Neuronal stem cell (in vitro differentiated cells): ENCODE measurements around the gene GMEB1.
A peak's percentile ranks its signal among the peaks of the same experiment; 100 is the strongest.
"Not testable (repeated sequence)": the region's sequence is repeated elsewhere in the genome, so short reads cannot be mapped to it uniquely, and the experiment has no call there.

ENCODE experiments used
- DNase-seq: peaks from one replicate; pipeline ENCODE4 v3.0.0-alpha.2; 2013; ENCODE audit warnings: low spot score
- H2AFZ ChIP-seq: one replicate; pipeline ENCODE4 v1.6.1; 2013; ENCODE audit warnings: mild to moderate bottlenecking, low read length, inconsistent platforms
- H2AK5ac ChIP-seq: 2 replicates; pipeline ENCODE4 v1.6.1; 2013; ENCODE audit warnings: low read depth, mild to moderate bottlenecking, inconsistent platforms, low read length, moderate library complexity, mixed read lengths
- H2BK120ac ChIP-seq: 2 replicates; pipeline ENCODE4 v1.6.1; 2013; ENCODE audit warnings: low read depth, mild to moderate bottlenecking, inconsistent platforms, low read length, moderate library complexity, mixed read lengths
- H2BK12ac ChIP-seq: one replicate; pipeline ENCODE4 v1.6.1; 2013; ENCODE audit warnings: low read length, inconsistent platforms
- H2BK15ac ChIP-seq: 2 replicates; pipeline ENCODE4 v1.6.1; 2013; ENCODE audit warnings: mild to moderate bottlenecking, low read length, inconsistent platforms, mixed read lengths
- H2BK5ac ChIP-seq: one replicate; pipeline ENCODE4 v1.6.1; 2013; ENCODE audit warnings: inconsistent platforms, mild to moderate bottlenecking, low read length, moderate library complexity
- H3K14ac ChIP-seq: one replicate; pipeline ENCODE4 v1.6.1; 2013; ENCODE audit warnings: low read length, inconsistent platforms
- H3K18ac ChIP-seq: 2 replicates; pipeline ENCODE4 v1.6.1; 2013; ENCODE audit warnings: low read length, inconsistent platforms
- H3K23ac ChIP-seq: 2 replicates; pipeline ENCODE4 v1.6.1; 2013; ENCODE audit warnings: low read depth, mild to moderate bottlenecking, mixed read lengths, low read length, inconsistent platforms; ENCODE audit not compliant: poor library complexity
- H3K27ac ChIP-seq: replicated peaks from 3 replicates; pipeline ENCODE4 v1.5.1; 2013; ENCODE audit warnings: low read length, inconsistent platforms
- H3K27me3 ChIP-seq, 3 experiments: 2 replicates each; pipeline ENCODE4 v1.6.1; 2013; ENCODE audit warnings: low read length in 3 of 3, mild to moderate bottlenecking in 2 of 3, inconsistent platforms in 1 of 3, low read depth in 1 of 3, mixed read lengths in 1 of 3, moderate library complexity in 1 of 3; ENCODE audit not compliant: control insufficient read depth in 3 of 3, insufficient read depth in 3 of 3
- H3K36me3 ChIP-seq, 2 donors: replicated peaks in 1 of 2; 2 replicates each; pipeline ENCODE4 v1.6.1; 2013; ENCODE audit warnings: low read length in 2 of 2; ENCODE audit not compliant: control insufficient read depth in 2 of 2, insufficient read depth in 2 of 2
- H3K4ac ChIP-seq: 2 replicates; pipeline ENCODE4 v1.6.1; 2013; ENCODE audit warnings: inconsistent platforms, mild to moderate bottlenecking, low read length, moderate library complexity
- H3K4me1 ChIP-seq, 2 donors: 1 replicate in 1 of 2; 2 replicates in 1 of 2; pipeline ENCODE4 v1.6.1; 2013; ENCODE audit warnings: low read length in 2 of 2, low read depth in 1 of 2; ENCODE audit not compliant: control insufficient read depth in 2 of 2, insufficient read depth in 1 of 2
- H3K4me2 ChIP-seq: one replicate; pipeline ENCODE4 v1.6.1; 2013; ENCODE audit warnings: mild to moderate bottlenecking, low read length, inconsistent platforms; ENCODE audit not compliant: insufficient read depth, poor library complexity, severe bottlenecking
- H3K4me3 ChIP-seq, 2 donors: 2 replicates each; pipeline ENCODE4 v1.5.1; 2013; ENCODE audit warnings: low read length in 2 of 2, mild to moderate bottlenecking in 2 of 2, inconsistent platforms in 1 of 2, moderate library complexity in 1 of 2
- H3K79me1 ChIP-seq: one replicate; pipeline ENCODE4 v1.6.1; 2013; ENCODE audit warnings: low read depth, mild to moderate bottlenecking, inconsistent platforms, low read length, moderate library complexity
- H3K9ac ChIP-seq: one replicate; pipeline ENCODE4 v1.6.1; 2013; ENCODE audit warnings: mild to moderate bottlenecking, low read depth, low read length, inconsistent platforms; ENCODE audit not compliant: poor library complexity
- H3K9me3 ChIP-seq, 2 donors: replicated peaks in 1 of 2; 2 replicates each; pipeline versions ENCODE3 to v1.6.1; 2013; ENCODE audit warnings: low read length in 2 of 2, mild to moderate bottlenecking in 2 of 2, inconsistent platforms in 1 of 2, low read depth in 1 of 2, mixed read lengths in 1 of 2, moderate library complexity in 1 of 2; ENCODE audit not compliant: control insufficient read depth in 2 of 2, insufficient read depth in 1 of 2
- H4K8ac ChIP-seq: one replicate; pipeline ENCODE4 v1.6.1; 2013; ENCODE audit warnings: low read depth, mild to moderate bottlenecking, inconsistent platforms, low read length, moderate library complexity
- H4K91ac ChIP-seq: one replicate; pipeline ENCODE4 v1.6.1; 2013; ENCODE audit warnings: low read length, low read depth, mild to moderate bottlenecking, inconsistent platforms; ENCODE audit not compliant: poor library complexity
- WGBS, 2 donors: extraction: QIAGEN DNeasy Blood & Tissue Kit; methylation state at CpG; one replicate each; pipeline ENCODE4 v1.1.7; 2013; ENCODE audit warnings: missing lambda C conversion rate in 2 of 2, mixed read lengths in 1 of 2; ENCODE audit not compliant: insufficient read length in 2 of 2, insufficient replicate concordance in 1 of 2; ENCODE audit errors: extremely low coverage in 2 of 2; 5-methylcytosine and 5-hydroxymethylcytosine counted together

Gene GMEB1

GRCh38 chr1:28653870-28654269, 14.7 kb upstream of the GMEB1 start:
- H2BK12ac ChIP-seq, H3K4me1 ChIP-seq, H3K18ac ChIP-seq, H3K14ac ChIP-seq, H3K4me3 ChIP-seq, H3K9ac ChIP-seq, H3K4me2 ChIP-seq, H2BK120ac ChIP-seq, H2AK5ac ChIP-seq, H3K27me3 ChIP-seq, H2BK5ac ChIP-seq, H2AFZ ChIP-seq, H3K9me3 ChIP-seq, H3K23ac ChIP-seq, H3K79me1 ChIP-seq, H3K36me3 ChIP-seq, DNase-seq, H3K4ac ChIP-seq, H4K91ac ChIP-seq, H2BK15ac ChIP-seq, H3K27ac ChIP-seq, H4K8ac ChIP-seq: not testable (repeated sequence)
- no CpG with 5 or more reads among the region's 3 CpGs for WGBS, 2 donors

GRCh38 chr1:28655448-28656311, 12.9 kb upstream of the GMEB1 start:
- no CpG with 5 or more reads among the region's 10 CpGs for WGBS, 2 donors
- not testable (repeated sequence) for H3K79me1 ChIP-seq

GRCh38 chr1:28656335-28656734, 12.2 kb upstream of the GMEB1 start:
- Histone ChIP-seq H2BK5ac (no peak overlapping the region), H3K14ac (no peak overlapping the region), H2BK12ac (no peak overlapping the region), H3K4me3 (no peak overlapping the region), H3K27me3 (no peaks in the 10 kb centered on the region), H3K27ac (no peak overlapping the region), H3K4me2 (no peak overlapping the region), H3K36me3 (no peaks in the 10 kb centered on the region), H3K9ac (no peak overlapping the region), H2BK120ac (no peak overlapping the region), H2AK5ac (no peak overlapping the region), H2BK15ac (no peak overlapping the region), H3K23ac (no peak overlapping the region), H3K4ac (no peak overlapping the region), H4K91ac (no peak overlapping the region), H2AFZ (no peak overlapping the region), H3K4me1 (no peaks in the 10 kb centered on the region), H4K8ac (no peak overlapping the region), H3K9me3 (no peaks in the 10 kb centered on the region), H3K18ac (no peak overlapping the region), H3K79me1 (no peaks in the 10 kb centered on the region)
- DNase-seq = no peak
- WGBS, 2 donors = no CpG with 5 or more reads among the region's 6 CpGs

More at GRCh38 chr1:28655448-28656311, 12.9 kb upstream of the GMEB1 start:
- DNase-seq, H3K27me3 ChIP-seq, H3K18ac ChIP-seq, H3K4me2 ChIP-seq, H3K4me3 ChIP-seq, H2BK120ac ChIP-seq, H3K23ac ChIP-seq, H2BK15ac ChIP-seq, H3K36me3 ChIP-seq, H3K4me1 ChIP-seq, H3K9ac ChIP-seq, H2BK12ac ChIP-seq, H2AK5ac ChIP-seq, H3K9me3 ChIP-seq, H3K27ac ChIP-seq, H2BK5ac ChIP-seq, H4K8ac ChIP-seq, H4K91ac ChIP-seq, H3K14ac ChIP-seq, H3K4ac ChIP-seq, H2AFZ ChIP-seq: not testable (repeated sequence)

- no peaks in the 10 kb centered on the region for H3K36me3 ChIP-seq
- no peak overlapping the region for H3K4me3 ChIP-seq
- no peak overlapping the region for H3K4ac ChIP-seq
- DNase-seq = no peak
- no peak overlapping the region for H3K27ac ChIP-seq
- no peak overlapping the region for H3K23ac ChIP-seq
- H2BK12ac ChIP-seq = no peak overlapping the region
- no peaks in the 10 kb centered on the region for H3K27me3 ChIP-seq
- peaks cover 0 to 5% of the 10 kb centered on the region in 2 donors for H3K4me1 ChIP-seq
- no peaks in the 10 kb centered on the region for H3K9me3 ChIP-seq
- H2AK5ac ChIP-seq = no peak overlapping the region
- no peak overlapping the region for H4K8ac ChIP-seq
- H3K79me1 ChIP-seq = no peaks in the 10 kb centered on the region
- H4K91ac ChIP-seq = no peak overlapping the region
- H2BK15ac ChIP-seq = no peak overlapping the region
- no peak overlapping the region for H3K18ac ChIP-seq
- H3K14ac ChIP-seq = no peak overlapping the region
- no peak overlapping the region for H2BK5ac ChIP-seq
- H2AFZ ChIP-seq = peak overlapping the region; percentile 69
- no peak overlapping the region for H2BK120ac ChIP-seq
- no peak overlapping the region for H3K9ac ChIP-seq
- H3K4me2 ChIP-seq = no peak overlapping the region
- WGBS, 2 donors = no CpG with 5 or more reads among the region's 7 CpGs
These were observed 4.6 kb upstream of the GMEB1 start for GRCh38 chr1:28663871-28664470.
